Osteoblast (primary cell): ENCODE data around the gene SLC26A2. TPM values are rescaled to one million over a fixed set of nuclear protein-coding genes. Genes with fewer than 3 reads are reported as not detected.

Experiments
- DNase-seq: peaks from one replicate; pipeline ENCODE4 v3.0.0; 2011; ENCODE audit warnings: low spot score, mixed read lengths; ENCODE audit not compliant: insufficient read length; ENCODE audit errors: missing footprints
- H2AFZ ChIP-seq: 2 replicates; pipeline ENCODE4 v1.6.0; 2011; ENCODE audit warnings: mild to moderate bottlenecking, low read length
- H3K27ac ChIP-seq: 2 replicates; pipeline ENCODE4 v1.5.1; 2011; ENCODE audit warnings: mild to moderate bottlenecking, low read depth, low read length, moderate library complexity
- H3K27me3 ChIP-seq: 2 replicates; pipeline ENCODE4 v1.6.0; 2012; ENCODE audit warnings: mild to moderate bottlenecking, control low read depth, inconsistent platforms, low read length, moderate library complexity; ENCODE audit not compliant: insufficient read depth
- H3K36me3 ChIP-seq: 2 replicates; pipeline ENCODE4 v1.5.1; 2011; ENCODE audit warnings: mild to moderate bottlenecking, low read length, control low read depth, moderate library complexity; ENCODE audit not compliant: insufficient read depth
- H3K4me1 ChIP-seq: 2 replicates; pipeline ENCODE4 v1.5.1; 2011; ENCODE audit warnings: mild to moderate bottlenecking, low read length, control low read depth, moderate library complexity; ENCODE audit not compliant: insufficient read depth
- H3K4me2 ChIP-seq: 2 replicates; pipeline ENCODE4 v1.6.0; 2011; ENCODE audit warnings: mild to moderate bottlenecking, low read length; ENCODE audit not compliant: insufficient read depth
- H3K4me3 ChIP-seq: fragments of 200-600 bp; sonication (generic); 3 replicates; pipeline ENCODE4 v1.5.1; 2012; ENCODE audit warnings: mild to moderate bottlenecking, low read length, inconsistent platforms; ENCODE audit not compliant: insufficient read depth
- H3K79me2 ChIP-seq: 2 replicates; pipeline ENCODE4 v1.6.0; 2012; ENCODE audit warnings: mild to moderate bottlenecking, low read length, control low read depth, inconsistent platforms; ENCODE audit not compliant: insufficient read depth
- H3K9me3 ChIP-seq: 2 replicates; pipeline ENCODE4 v1.5.1; 2011; ENCODE audit warnings: low read depth, low read length, control low read depth
- H4K20me1 ChIP-seq: 2 replicates; pipeline ENCODE4 v1.6.0; 2012; ENCODE audit warnings: mild to moderate bottlenecking, low read length, control low read depth; ENCODE audit not compliant: insufficient read depth
- total RNA-seq: library from RNA; depleted of rRNA; stranded (reverse); fragments of >200 nt; gene quantifications from 2 replicates; pipeline ENCODE4 v1.2.3, GENCODE V29; 2012
- TF ChIP-seq, protein P1 (sequence below): IDR thresholded peaks from 2 replicates; pipeline ENCODE4 v1.5.1; 2011; ENCODE audit warnings: mild to moderate bottlenecking, low read depth, low read length, moderate library complexity; ENCODE audit errors: extremely low read depth

The SLC26A2 gene
- total RNA-seq, 1 donor: 22.1 TPM

DNA sequence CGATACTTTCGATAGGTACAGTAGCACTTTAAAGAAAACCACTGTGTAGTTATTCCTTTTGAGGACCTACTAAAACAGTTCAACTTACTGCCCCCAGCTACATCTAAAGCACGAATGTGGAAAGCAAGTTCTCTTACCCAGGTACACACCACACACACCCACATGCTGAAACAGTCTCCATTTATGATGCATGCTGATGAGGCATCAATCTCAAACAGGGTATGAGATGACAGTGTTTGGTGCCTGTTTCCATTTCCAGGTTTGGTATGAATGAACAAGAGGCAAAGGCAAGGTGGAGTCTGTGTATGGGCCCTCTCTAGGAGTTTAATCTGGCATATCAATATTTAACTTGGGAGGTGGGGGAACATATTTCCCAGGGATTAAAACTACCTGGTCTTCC is 53.9 kb downstream of the SLC26A2 start:
- Histone ChIP-seq H3K79me2 (peaks cover 84% of the 10 kb centered on the region), H3K36me3 (peaks cover 85% of the 10 kb centered on the region)
- TF ChIP-seq, protein P1, sequence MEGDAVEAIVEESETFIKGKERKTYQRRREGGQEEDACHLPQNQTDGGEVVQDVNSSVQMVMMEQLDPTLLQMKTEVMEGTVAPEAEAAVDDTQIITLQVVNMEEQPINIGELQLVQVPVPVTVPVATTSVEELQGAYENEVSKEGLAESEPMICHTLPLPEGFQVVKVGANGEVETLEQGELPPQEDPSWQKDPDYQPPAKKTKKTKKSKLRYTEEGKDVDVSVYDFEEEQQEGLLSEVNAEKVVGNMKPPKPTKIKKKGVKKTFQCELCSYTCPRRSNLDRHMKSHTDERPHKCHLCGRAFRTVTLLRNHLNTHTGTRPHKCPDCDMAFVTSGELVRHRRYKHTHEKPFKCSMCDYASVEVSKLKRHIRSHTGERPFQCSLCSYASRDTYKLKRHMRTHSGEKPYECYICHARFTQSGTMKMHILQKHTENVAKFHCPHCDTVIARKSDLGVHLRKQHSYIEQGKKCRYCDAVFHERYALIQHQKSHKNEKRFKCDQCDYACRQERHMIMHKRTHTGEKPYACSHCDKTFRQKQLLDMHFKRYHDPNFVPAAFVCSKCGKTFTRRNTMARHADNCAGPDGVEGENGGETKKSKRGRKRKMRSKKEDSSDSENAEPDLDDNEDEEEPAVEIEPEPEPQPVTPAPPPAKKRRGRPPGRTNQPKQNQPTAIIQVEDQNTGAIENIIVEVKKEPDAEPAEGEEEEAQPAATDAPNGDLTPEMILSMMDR: no peak

DNA sequence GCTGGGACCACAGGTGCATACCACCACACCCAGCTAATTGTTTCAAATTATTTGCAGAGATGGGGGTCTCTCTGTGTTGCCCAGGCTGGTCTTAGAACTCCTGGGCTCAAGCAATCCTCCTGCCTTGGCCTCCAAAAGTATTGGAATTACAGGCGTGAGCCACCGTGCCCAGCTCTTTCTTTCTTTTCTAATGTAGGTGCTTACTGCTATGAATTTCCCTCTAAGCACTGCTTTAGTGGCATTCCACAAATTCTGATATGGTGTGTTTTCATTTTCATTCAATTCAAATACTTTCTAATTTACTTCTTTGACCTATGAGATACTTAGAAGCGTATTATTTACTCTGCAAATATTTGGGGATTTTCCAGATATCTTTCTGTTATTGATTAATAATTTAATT is 54.9 kb downstream of the SLC26A2 start:
- TF ChIP-seq, protein P1: no peak
- DNase-seq: no peak
- Histone ChIP-seq H3K4me1 (peaks cover 14% of the 10 kb centered on the region), H4K20me1 (peaks cover 23% of the 10 kb centered on the region), H3K9me3 (no peaks in the 10 kb centered on the region), H3K27ac (no peak overlapping the region), H3K4me2 (no peak overlapping the region), H3K27me3 (no peaks in the 10 kb centered on the region), H3K36me3 (peaks cover 86% of the 10 kb centered on the region), H2AFZ (no peak overlapping the region), H3K4me3 (no peak overlapping the region), H3K79me2 (peaks cover 84% of the 10 kb centered on the region)

More for the DNA sequence above, 53.9 kb downstream of the SLC26A2 start:
- Histone ChIP-seq H3K9me3 (no peaks in the 10 kb centered on the region), H3K4me2 (no peak overlapping the region), H3K27me3 (no peaks in the 10 kb centered on the region), H3K4me1 (peaks cover 18% of the 10 kb centered on the region), H3K27ac (no peak overlapping the region), H4K20me1 (peaks cover 30% of the 10 kb centered on the region), H2AFZ (no peak overlapping the region), H3K4me3 (no peak overlapping the region)
- no peak for DNase-seq

- DNase-seq: no peak
- H3K4me1 ChIP-seq: peaks cover 22% of the 10 kb centered on the region
- H4K20me1 ChIP-seq: peaks cover 15% of the 10 kb centered on the region
- TF ChIP-seq, protein P1: no peak
- no peaks in the 10 kb centered on the region for H3K9me3 ChIP-seq
- H3K4me2 ChIP-seq: no peak overlapping the region
- H3K27me3 ChIP-seq: no peaks in the 10 kb centered on the region
- H3K27ac ChIP-seq: no peak overlapping the region
- H3K36me3 ChIP-seq: peaks cover 86% of the 10 kb centered on the region
- H2AFZ ChIP-seq: no peak overlapping the region
- H3K79me2 ChIP-seq: peaks cover 73% of the 10 kb centered on the region
- no peak overlapping the region for H3K4me3 ChIP-seq
Measured at GRCh38 chr5:150016537-150016936, 56.0 kb downstream of the SLC26A2 start.

DNA sequence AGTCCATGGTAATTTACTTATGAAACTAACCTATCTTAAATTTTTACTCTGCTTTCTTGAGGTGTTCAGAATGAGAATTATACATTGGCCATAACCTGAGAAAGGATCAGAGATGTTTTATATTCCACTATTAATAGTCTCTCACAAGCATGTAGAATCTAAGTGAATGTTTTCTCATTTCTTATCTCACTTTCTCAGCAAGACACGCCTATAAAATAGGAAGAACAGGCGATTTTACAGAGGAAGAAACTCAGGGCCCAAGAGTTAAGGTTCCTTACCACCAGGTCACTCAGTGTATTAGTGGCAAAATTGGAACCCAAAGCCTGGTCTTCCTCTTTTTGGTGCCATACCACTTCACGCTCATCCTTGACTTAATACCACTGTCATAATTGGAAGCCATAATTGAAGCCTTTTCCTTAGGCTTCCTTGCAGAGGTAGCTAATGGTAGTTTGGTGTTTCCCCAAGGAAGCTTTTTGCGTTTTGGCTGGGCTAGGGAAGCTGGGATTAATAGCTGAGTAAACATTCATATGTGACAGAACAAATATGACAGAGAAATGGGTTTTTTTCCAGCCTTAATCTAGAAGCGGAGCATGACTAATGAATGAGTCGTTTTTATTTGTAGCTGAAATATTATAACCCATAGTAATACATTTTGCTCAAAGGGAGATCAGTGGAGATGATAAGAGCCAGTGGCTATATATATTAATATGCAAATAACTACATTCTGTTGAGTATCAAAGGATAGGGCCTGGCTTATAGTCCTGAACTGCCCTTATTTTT is 56.9 kb downstream of the SLC26A2 start:
- Histone ChIP-seq H3K27me3 (no peaks in the 10 kb centered on the region), H3K4me3 (no peak overlapping the region), H3K4me1 (peaks cover 31% of the 10 kb centered on the region), H3K27ac (peak overlapping the region; percentile 67), H3K9me3 (no peaks in the 10 kb centered on the region), H3K79me2 (peaks cover 66% of the 10 kb centered on the region), H2AFZ (no peak overlapping the region), H3K4me2 (peak overlapping the region; percentile 14), H3K36me3 (peaks cover 78% of the 10 kb centered on the region), H4K20me1 (peaks cover 18% of the 10 kb centered on the region)
- peak; percentile 85 for DNase-seq
- TF ChIP-seq, protein P1: no peak
